Smooth muscle cell (in vitro differentiated cells): ENCODE data around the gene VIPR2. TPM values are rescaled to one million over a fixed set of nuclear protein-coding genes. Genes with fewer than 3 reads are reported as not detected.

ENCODE experiments used
- DNase-seq: peaks from one replicate; lab custom pipeline; 2025; ENCODE audit not compliant: unreplicated experiment; lab: John Stamatoyannopoulos, UW
- H2AFZ ChIP-seq: fragments of 200-600 bp; sonication (generic); 2 replicates; pipeline ENCODE4 v1.6.0; 2016; ENCODE audit warnings: antibody characterized with exemption, low read depth, mild to moderate bottlenecking
- H3F3A ChIP-seq: fragments of 200-600 bp; sonication (generic); 2 replicates; pipeline ENCODE4 v1.6.0; 2017; ENCODE audit warnings: antibody characterized with exemption, low read depth
- H3K27ac ChIP-seq: fragments of 200-600 bp; sonication (generic); 2 replicates; pipeline ENCODE4 v1.5.1; 2016; ENCODE audit warnings: low read depth, mild to moderate bottlenecking
- H3K27me3 ChIP-seq: fragments of 200-600 bp; sonication (generic); 2 replicates; pipeline ENCODE4 v1.6.1; 2016; ENCODE audit warnings: low read depth, mild to moderate bottlenecking
- H3K36me3 ChIP-seq: fragments of 200-600 bp; sonication (generic); 2 replicates; pipeline ENCODE4 v1.5.1; 2016; ENCODE audit warnings: low read depth
- H3K4me1 ChIP-seq: fragments of 200-600 bp; sonication (generic); 2 replicates; pipeline ENCODE4 v1.5.1; 2016; ENCODE audit warnings: low read depth
- H3K4me2 ChIP-seq: fragments of 200-600 bp; sonication (generic); 2 replicates; pipeline ENCODE4 v1.6.0; 2016; ENCODE audit warnings: mild to moderate bottlenecking
- H3K4me3 ChIP-seq: fragments of 200-600 bp; sonication (generic); 2 replicates; pipeline ENCODE4 v1.5.1; 2016; ENCODE audit warnings: mild to moderate bottlenecking
- H3K79me2 ChIP-seq: fragments of 200-600 bp; sonication (generic); 2 replicates; pipeline ENCODE4 v1.6.0; 2016; ENCODE audit warnings: low read depth, mild to moderate bottlenecking
- H3K9ac ChIP-seq: fragments of 200-600 bp; sonication (generic); 2 replicates; pipeline ENCODE4 v1.6.0; 2016; ENCODE audit warnings: low read depth
- H3K9me3 ChIP-seq: fragments of 200-600 bp; sonication (generic); replicated peaks from 2 replicates; pipeline ENCODE4 v1.5.1; 2016; ENCODE audit warnings: low read depth
- H4K20me1 ChIP-seq: fragments of 200-600 bp; sonication (generic); 2 replicates; pipeline ENCODE4 v1.6.0; 2016; ENCODE audit warnings: low read depth
- CTCF ChIP-seq: fragments of 200-600 bp; sonication (generic); IDR thresholded peaks from 2 replicates; pipeline ENCODE4 v1.5.1; 2017; ENCODE audit warnings: borderline replicate concordance, mild to moderate bottlenecking, antibody characterized with exemption; ENCODE audit not compliant: insufficient read depth, poor library complexity, severe bottlenecking
- WGBS: methylation state at CpG from one replicate; pipeline ENCODE4 v1.1.7; 2016; ENCODE audit warnings: low lambda C conversion rate; 5-methylcytosine and 5-hydroxymethylcytosine counted together
- polyA plus RNA-seq: library from polyadenylated mRNA; unstranded; fragments of >200 nt; fragmentation: Nextera tagmentation; extraction: Ambion mirVana; gene quantifications from 2 replicates; pipeline ENCODE4 v1.2.1, GENCODE V29; 2016
- total RNA-seq: library from RNA; depleted of rRNA; stranded (reverse); fragments of >200 nt; gene quantifications from 2 replicates; pipeline ENCODE4 v1.2.3, GENCODE V29; 2014

The VIPR2 gene
- total and polyA plus RNA-seq, 2 experiments from 2014 or later, result not detected

GRCh38 chr7:159192013-159192412, 47.3 kb upstream of the VIPR2 start:
- no peak overlapping the region for H2AFZ ChIP-seq
- no peak for DNase-seq
- H3K27me3 ChIP-seq, result no peaks in the 10 kb centered on the region
- no peak overlapping the region for H3K4me2 ChIP-seq
- no peak overlapping the region for H3K4me3 ChIP-seq
- no peaks in the 10 kb centered on the region for H3K36me3 ChIP-seq
- no peaks in the 10 kb centered on the region for H3K9me3 ChIP-seq
- H3F3A ChIP-seq, result no peaks in the 10 kb centered on the region
- WGBS, result 91% methylated on average over 3 of the region's 3 CpGs
- TF ChIP-seq CTCF, result no peak
- H3K27ac ChIP-seq, result no peak overlapping the region
- H3K79me2 ChIP-seq, result no peaks in the 10 kb centered on the region
- no peaks in the 10 kb centered on the region for H4K20me1 ChIP-seq
- no peak overlapping the region for H3K9ac ChIP-seq
- H3K4me1 ChIP-seq, result peaks cover 3% of the 10 kb centered on the region

- Histone ChIP-seq H2AFZ (no peak overlapping the region), H3F3A (no peaks in the 10 kb centered on the region), H3K4me3 (no peak overlapping the region), H3K36me3 (no peaks in the 10 kb centered on the region), H3K9ac (no peak overlapping the region), H3K27ac (no peak overlapping the region), H3K9me3 (no peaks in the 10 kb centered on the region), H4K20me1 (no peaks in the 10 kb centered on the region), H3K4me2 (no peak overlapping the region), H3K27me3 (no peaks in the 10 kb centered on the region), H3K79me2 (no peaks in the 10 kb centered on the region), H3K4me1 (no peaks in the 10 kb centered on the region)
- 76% methylated on average over 11 of the region's 11 CpGs for WGBS
- DNase-seq, result no peak
- no peak for TF ChIP-seq CTCF
Observed at GRCh38 chr7:159191236-159191635, 46.6 kb upstream of the VIPR2 start.

- Histone ChIP-seq H3K4me2 (no peak overlapping the region), H3K4me1 (no peaks in the 10 kb centered on the region), H3K27ac (no peak overlapping the region), H4K20me1 (no peaks in the 10 kb centered on the region), H3F3A (no peaks in the 10 kb centered on the region), H3K4me3 (no peak overlapping the region), H2AFZ (no peak overlapping the region), H3K79me2 (no peaks in the 10 kb centered on the region), H3K36me3 (no peaks in the 10 kb centered on the region), H3K27me3 (no peaks in the 10 kb centered on the region), H3K9me3 (no peaks in the 10 kb centered on the region), H3K9ac (no peak overlapping the region)
- no peak for TF ChIP-seq CTCF
- DNase-seq, result no peak
Observed at GRCh38 chr7:159188011-159188410, 43.3 kb upstream of the VIPR2 start.

GRCh38 chr7:159179241-159179640, 34.6 kb upstream of the VIPR2 start:
- Histone ChIP-seq H4K20me1 (no peaks in the 10 kb centered on the region), H3K27me3 (no peaks in the 10 kb centered on the region), H3K9me3 (no peaks in the 10 kb centered on the region), H3K79me2 (no peaks in the 10 kb centered on the region), H3K9ac (no peak overlapping the region), H3K4me2 (no peak overlapping the region), H3K4me1 (no peaks in the 10 kb centered on the region), H3K27ac (no peak overlapping the region), H3F3A (no peaks in the 10 kb centered on the region), H3K36me3 (no peaks in the 10 kb centered on the region), H2AFZ (no peak overlapping the region), H3K4me3 (no peak overlapping the region)
- WGBS, result 87% methylated on average over 6 of the region's 6 CpGs
- TF ChIP-seq CTCF, result no peak
- DNase-seq, result no peak
